Hematopoietic multipotent progenitor cell (in vitro differentiated cells): ENCODE results near the gene TM9SF1. TPM values are rescaled to one million over a fixed set of nuclear protein-coding genes. Genes with fewer than 3 reads are reported as not detected.

Experiments used
- small RNA-seq: library from RNA; depleted of rRNA; stranded (forward); fragments of <200 nt; gene quantifications from one replicate; pipeline ENCODE3, GENCODE V24; 2012
- total RNA-seq: library from RNA; depleted of rRNA; stranded (reverse); fragments of >200 nt; gene quantifications from one replicate; pipeline ENCODE4 v1.2.3, GENCODE V29; 2012

TM9SF1 gene
- total RNA-seq, 1 donor: 64.9 TPM

Small RNA genes lying within 50 kb of the gene (small RNA-seq; reads per million reads assigned to genes)
- gene AL136295.4 (not detected), gene CHMP4A (0.34 reads per million), gene IPO4 (not detected), gene IRF9 (not detected), gene MDP1 (not detected), gene RNA5SP383 (not detected)

Other genes with a start within 250 kb of the TM9SF1 start
- 44.4 TPM for gene DHRS4, start 241.7 kb downstream of the TM9SF1 start, total RNA-seq
- 26.9 TPM for gene DHRS4L2, start 206.5 kb downstream of the TM9SF1 start, total RNA-seq
- 1.3 TPM for gene CARMIL3, start 143.4 kb downstream of the TM9SF1 start, total RNA-seq
- not detected for gene CPNE6, start 123.9 kb downstream of the TM9SF1 start, total RNA-seq
- 24.8 TPM for gene PCK2, start 101.1 kb downstream of the TM9SF1 start, total RNA-seq
- 138 TPM for gene DCAF11, start 80.7 kb downstream of the TM9SF1 start, total RNA-seq
- 5.7 TPM for gene NRL, start 80.5 kb downstream of the TM9SF1 start, total RNA-seq
- gene FITM1, start 64.8 kb downstream of the TM9SF1 start, total RNA-seq: 2.7 TPM
- gene PSME1, start 59.2 kb downstream of the TM9SF1 start, total RNA-seq: 153 TPM
- 14.3 TPM for gene EMC9, start 53.9 kb downstream of the TM9SF1 start, total RNA-seq
- gene PSME2, start 48.8 kb downstream of the TM9SF1 start, total RNA-seq: 38.0 TPM
- 103 TPM for gene RNF31, start 47.9 kb downstream of the TM9SF1 start, total RNA-seq
- gene IRF9, start 34.2 kb downstream of the TM9SF1 start, total RNA-seq: 112 TPM
- 47.1 TPM for gene REC8, start 23.4 kb downstream of the TM9SF1 start, total RNA-seq
- 59.8 TPM for gene IPO4, start 6.6 kb downstream of the TM9SF1 start, total RNA-seq
- under 0.01 TPM for gene TSSK4, start 10.3 kb upstream of the TM9SF1 start, total RNA-seq
- 13.7 TPM for gene CHMP4A, start 18.0 kb upstream of the TM9SF1 start, total RNA-seq
- gene MDP1, start 20.6 kb upstream of the TM9SF1 start, total RNA-seq: 21.5 TPM
- gene NEDD8, start 36.9 kb upstream of the TM9SF1 start, total RNA-seq: 55.2 TPM
- 78.9 TPM for gene GMPR2, start 37.5 kb upstream of the TM9SF1 start, total RNA-seq
- 65.4 TPM for gene TINF2, start 47.2 kb upstream of the TM9SF1 start, total RNA-seq
- gene TGM1, start 67.7 kb upstream of the TM9SF1 start, total RNA-seq: 1.1 TPM
- 36.9 TPM for gene RABGGTA, start 76.2 kb upstream of the TM9SF1 start, total RNA-seq
- 31.0 TPM for gene DHRS1, start 104.3 kb upstream of the TM9SF1 start, total RNA-seq
- 28.8 TPM for gene NOP9, start 104.4 kb upstream of the TM9SF1 start, total RNA-seq
- 20.2 TPM for gene CIDEB, start 112.5 kb upstream of the TM9SF1 start, total RNA-seq
- gene LTB4R2, start 114.7 kb upstream of the TM9SF1 start, total RNA-seq: 15.1 TPM
- 13.5 TPM for gene LTB4R, start 116.1 kb upstream of the TM9SF1 start, total RNA-seq
- 3.8 TPM for gene ADCY4, start 139.6 kb upstream of the TM9SF1 start, total RNA-seq
- 20.2 TPM for gene RIPK3, start 144.6 kb upstream of the TM9SF1 start, total RNA-seq
- 0.54 TPM for gene NFATC4, start 172.7 kb upstream of the TM9SF1 start, total RNA-seq
- 20.2 TPM for gene NYNRIN, start 203.6 kb upstream of the TM9SF1 start, total RNA-seq
- gene CBLN3, start 234.2 kb upstream of the TM9SF1 start, total RNA-seq: 0.54 TPM
- 74.9 TPM for gene KHNYN, start 234.5 kb upstream of the TM9SF1 start, total RNA-seq
- 39.6 TPM for gene SDR39U1, start 247.3 kb upstream of the TM9SF1 start, total RNA-seq